Stimulated activated CD8-positive, alpha-beta memory T cell treated with anti-CD3 and anti-CD28 coated beads, Interleukin-4, amount 100 ng/mL, for 48 hours (primary cell): ENCODE measurements around the gene UBE2H.
A peak's percentile ranks its signal among the peaks of the same experiment; 100 is the strongest.

Experiments used
- DNase-seq: peaks from one replicate; pipeline ENCODE4 v3.0.0-alpha.2; 2020

Gene UBE2H

DNA sequence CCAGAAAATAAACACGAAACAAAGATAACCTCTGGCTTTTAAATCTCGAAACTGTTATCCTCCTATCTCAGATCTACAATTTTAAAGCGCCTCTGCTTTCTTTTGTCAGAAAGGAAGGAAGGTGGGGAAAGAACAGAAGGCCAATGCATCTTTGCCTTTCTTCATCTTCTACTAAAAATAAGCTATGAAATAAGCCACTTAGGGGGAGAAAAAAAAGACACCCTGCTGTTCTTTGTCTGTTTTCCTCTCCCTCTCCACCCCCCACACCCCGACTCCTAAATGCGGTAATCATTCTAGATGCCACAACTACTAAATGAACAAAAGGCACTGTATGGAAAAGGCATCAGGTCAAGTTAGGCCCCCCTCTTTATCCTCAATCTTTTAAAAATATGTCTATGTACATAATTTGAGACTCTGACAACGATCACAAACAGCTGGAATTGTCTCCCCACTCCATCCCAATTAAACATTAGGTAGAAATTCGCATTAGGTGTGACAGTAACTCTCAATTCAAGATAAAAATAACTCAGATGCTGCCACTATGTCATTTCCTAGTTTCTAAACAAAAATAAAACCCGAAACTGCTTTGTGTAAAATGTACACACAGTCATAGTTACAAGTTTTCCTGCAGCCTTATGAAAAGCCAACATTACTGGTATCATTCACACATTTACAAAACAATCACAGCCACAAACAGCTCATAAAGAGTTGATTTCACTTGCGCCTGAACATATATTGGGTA is 2.4 kb downstream of the UBE2H start:
- no peak for DNase-seq

- DNase-seq, result peak; percentile 30
Measured at GRCh38 chr7:129949292-129950133, 3.2 kb downstream of the UBE2H start.

DNA sequence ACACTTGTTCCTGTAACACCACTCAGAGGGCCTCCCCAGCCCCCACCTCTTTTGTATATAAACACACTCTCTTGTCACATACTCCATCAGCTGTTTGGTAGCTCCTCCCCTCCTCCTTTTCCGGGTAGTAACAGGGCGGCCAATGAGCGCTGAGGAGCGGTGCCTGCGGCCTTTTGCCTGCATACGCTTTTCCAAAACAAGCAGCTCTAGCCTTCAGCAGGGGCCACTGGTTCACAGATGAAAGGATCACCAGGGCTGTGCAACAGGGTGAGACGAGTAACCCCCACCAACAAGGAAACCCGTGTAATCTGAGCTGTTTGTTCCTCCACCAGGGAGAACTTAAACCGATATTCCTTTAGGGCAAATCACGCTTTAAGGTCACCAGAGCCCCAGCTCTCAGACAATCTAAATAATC is 3.9 kb downstream of the UBE2H start:
- DNase-seq, result peak; percentile 83

DNA sequence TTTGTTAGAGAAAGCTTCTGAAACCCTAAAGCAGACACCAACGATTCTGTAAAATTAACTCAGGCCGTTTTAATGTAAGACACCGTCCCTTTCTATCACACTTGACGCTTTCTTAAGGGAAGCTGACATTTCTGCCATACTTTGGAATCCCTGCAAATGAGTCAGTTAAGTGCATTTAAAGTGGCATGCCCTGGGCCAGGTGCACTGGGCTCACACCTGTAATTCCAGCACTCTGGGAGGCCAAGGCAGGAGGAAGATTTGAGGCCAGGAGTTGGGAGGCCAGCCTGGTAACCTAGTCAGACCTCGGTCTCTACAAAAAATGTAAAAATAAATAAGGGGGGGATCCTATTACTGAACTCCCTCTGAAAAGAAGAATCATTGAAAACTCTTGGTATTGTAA is 4.4 kb downstream of the UBE2H start:
- no peak for DNase-seq

- DNase-seq, result no peak
Measured at GRCh38 chr7:129947701-129948100, 5.1 kb downstream of the UBE2H start.

DNA sequence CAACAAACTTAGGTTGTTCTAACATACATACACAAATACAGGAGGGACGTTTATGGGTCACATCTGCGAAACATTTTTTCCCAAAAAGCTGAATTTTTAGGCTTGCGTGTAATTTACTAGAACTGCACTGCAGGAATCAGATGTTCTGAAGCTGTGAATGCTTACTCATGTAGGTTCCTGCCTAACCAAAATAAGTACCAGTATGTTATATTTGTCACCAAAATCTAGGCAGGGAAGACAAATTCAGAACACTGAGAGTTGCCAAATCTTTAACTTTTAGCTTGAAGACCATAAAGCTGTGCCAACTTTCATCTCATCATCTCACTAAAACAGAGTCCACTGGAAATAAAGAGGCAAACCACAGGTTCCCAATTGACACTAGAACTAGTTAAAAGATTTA is 5.7 kb downstream of the UBE2H start:
- no peak for DNase-seq

- no peak for DNase-seq
Measured at GRCh38 chr7:129946282-129946681, 6.5 kb downstream of the UBE2H start.

DNA sequence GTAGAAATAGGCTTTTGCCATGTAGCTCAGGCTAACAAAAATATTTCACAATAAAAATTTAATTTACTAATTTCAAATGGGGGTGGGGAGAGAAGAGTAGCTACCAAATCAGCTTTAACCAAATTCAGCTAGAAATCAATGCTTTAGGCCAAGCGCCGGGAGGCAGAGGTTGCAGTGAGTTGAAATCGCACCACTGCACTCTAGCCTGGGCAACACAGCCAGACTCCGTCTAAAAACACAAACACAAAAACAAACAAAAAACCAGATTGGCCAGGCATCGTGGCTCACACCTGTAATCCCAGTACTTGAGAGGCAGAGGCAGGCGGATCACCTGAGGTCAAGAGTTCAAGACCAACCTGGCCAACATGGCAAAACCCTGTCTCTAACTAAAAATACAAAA is 9.4 kb downstream of the UBE2H start:
- no peak for DNase-seq

- DNase-seq, result no peak
Measured at GRCh38 chr7:129940329-129940728, 12.4 kb downstream of the UBE2H start.

DNA sequence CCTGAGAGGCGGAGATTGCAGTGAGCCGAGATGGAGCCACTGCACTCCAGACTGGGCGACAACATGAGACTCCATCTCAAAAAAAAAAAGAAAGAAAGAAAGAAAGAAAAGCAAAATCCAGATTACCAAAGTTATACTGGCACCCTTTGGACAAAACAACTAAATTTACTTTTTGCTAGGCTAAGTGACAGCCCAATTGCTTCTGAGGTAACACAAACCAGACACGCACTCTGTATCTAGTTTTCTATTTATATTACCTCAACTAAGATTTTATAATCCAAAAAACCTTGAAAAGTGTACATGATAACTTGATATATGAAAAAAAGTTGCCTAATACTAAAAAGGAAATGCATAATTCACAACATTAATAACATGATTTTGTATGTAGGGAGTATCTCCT is 12.9 kb downstream of the UBE2H start:
- DNase-seq, result no peak

DNA sequence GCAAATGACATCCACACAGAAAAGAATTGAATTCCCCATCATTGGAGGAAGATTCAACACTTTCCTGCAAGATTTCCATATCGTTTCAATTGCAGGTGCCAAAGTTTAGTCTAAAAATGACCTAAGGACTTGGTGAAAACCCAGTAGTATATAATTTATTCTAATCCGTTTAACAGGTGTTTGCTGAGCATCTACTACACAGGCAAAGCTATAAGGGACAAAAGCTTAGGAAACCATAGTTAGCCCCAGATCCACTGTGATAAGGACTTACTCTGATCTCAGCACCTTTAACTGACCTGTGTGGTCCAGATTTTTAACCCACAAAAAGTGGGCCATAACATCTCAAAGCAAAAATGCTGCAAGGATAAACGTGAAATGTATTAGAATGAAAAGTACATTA is 19.1 kb downstream of the UBE2H start:
- DNase-seq, result no peak

DNA sequence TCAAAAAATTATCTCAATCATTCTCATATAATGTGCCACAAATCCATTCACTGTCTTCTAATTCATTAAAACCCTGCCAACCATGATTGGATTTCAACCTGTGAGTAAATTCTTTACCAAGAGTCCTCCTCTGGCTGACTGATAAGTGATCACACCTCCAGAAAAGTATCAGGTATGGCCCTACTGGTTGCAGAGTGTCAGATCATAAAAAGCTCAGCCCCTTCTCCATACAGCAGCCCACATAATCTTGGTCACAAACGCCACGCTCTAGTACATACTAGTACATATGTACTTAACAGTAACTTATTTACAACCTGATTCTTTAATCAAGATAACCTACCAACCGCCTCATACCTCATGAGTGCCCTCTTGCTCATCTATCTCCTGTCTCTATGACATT is 26.1 kb downstream of the UBE2H start:
- DNase-seq, result no peak

DNA sequence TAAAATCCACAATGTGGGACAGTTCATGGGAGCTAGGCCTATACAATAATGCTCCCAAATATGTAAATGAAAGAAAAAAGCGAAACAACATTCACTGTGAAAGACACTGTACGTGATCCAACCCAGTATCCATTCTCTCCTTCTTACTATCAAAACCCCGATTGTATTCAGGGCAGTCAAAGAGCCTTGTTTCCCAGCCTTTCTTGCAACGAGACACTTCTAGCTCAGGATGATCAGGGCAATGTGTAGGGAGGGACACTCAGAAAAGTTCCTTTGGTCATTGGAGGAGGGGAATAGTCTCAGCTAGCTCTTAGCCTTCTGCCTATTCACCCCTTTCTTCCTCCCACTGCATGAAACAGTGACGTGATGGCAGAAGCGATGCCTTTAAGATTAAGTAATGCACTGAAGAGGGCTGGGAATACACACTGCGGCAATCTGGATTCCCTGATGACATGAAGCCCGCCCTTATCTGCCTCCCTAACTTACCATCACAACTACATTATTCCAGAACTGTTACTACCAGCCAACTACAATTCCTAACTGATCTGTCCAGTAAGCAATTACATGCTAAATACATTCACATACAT is 27.3 kb downstream of the UBE2H start:
- no peak for DNase-seq

GRCh38 chr7:129924602-129925001 is 28.2 kb downstream of the UBE2H start:
- no peak for DNase-seq

GRCh38 chr7:129923709-129924108 is 29.1 kb downstream of the UBE2H start:
- no peak for DNase-seq

GRCh38 chr7:129919492-129919891 is 33.3 kb downstream of the UBE2H start:
- no peak for DNase-seq

GRCh38 chr7:129918922-129919321 is 33.8 kb downstream of the UBE2H start:
- DNase-seq, result no peak

DNA sequence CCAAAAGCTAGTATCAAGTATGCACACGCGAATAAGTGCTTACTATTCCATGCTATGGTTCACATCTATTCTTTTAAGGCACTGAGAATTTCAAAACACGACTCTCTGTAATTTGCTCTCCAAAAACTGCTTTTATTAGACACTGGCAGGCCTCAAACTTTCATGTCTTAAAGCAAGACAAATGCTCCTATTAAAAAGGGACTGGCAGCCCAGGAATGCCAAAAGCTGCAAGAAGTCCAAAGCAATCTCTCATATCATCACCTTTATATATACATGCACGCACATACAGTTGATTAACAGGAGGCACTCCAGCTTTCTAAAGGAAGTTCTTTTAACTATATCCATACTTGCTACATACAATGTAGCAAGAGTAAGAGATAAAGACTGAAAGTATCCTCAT is 34.8 kb downstream of the UBE2H start:
- no peak for DNase-seq

DNA sequence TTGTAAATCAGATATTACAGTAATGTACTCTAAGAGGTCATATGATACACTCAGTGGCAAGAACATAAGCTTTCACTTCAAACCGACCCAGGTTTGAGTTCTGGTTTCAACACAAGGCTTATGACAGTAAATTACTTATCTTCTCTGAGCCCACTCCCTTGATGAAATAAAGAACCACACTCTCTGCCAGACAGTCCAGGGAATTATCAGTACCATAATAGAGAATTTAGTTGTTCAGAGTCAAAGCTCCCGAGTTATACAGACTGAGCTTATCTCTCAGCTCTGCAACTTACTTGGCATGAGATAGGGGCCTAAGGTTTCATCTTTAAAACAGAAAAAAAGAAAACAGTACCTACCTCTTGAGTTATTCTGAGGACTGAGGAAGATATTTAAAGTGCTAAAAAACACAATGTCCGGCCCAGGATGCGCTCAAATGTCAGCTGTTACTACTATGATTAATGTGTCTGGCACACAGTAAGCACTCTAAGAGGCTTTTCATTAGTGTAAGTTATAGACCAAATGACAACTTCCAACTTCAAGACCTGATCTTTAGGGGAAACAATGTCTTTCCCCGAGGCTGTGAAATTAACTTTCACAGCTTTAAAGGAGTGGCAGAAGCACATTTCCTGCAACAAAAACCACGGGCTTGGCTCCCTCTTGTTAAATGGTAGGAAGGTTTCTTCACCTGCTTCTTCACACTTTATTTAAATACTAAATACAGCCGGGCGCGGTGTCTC is 38.1 kb downstream of the UBE2H start:
- no peak for DNase-seq

GRCh38 chr7:129913428-129913827 is 39.3 kb downstream of the UBE2H start:
- no peak for DNase-seq

- no peak for DNase-seq
Measured at GRCh38 chr7:129911790-129912189, 41.0 kb downstream of the UBE2H start.

DNA sequence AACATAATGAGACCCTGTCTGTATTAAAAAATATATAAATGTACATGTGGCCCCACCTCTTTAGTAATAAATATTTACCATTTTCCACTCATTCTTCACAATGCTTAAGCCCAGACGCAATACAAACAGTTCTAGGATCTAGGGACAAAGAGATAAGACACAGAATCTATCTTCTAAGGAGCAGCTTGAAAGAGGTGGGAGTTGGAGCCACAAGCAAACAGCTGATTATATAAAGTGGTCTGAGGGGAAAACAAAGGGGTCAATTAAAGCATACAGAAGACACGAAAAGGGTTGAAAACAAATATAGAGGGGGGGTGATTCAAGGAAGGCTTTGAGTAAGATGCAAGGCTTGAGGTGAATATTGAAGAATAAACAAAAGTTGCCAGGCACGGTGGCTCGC is 43.1 kb downstream of the UBE2H start:
- DNase-seq, result no peak

DNA sequence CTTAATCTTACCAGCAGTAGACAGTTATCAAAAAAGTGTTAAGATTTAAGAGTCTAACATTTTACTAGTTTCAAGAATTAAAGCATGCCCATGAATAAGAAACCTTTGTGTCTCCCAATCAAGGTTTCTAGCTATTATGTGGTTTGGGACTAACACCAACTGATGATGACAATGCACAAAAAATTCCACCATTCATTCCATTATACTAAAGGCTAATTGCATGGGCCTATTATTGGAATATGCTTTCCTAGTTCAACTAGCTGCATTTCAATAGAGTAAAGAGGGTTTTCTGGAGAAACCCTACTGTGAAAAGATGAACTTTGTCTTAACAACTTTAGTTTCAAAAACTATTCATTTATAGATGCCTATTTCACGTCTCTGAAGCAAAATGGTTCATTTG is 44.6 kb downstream of the UBE2H start:
- no peak for DNase-seq
